ENCODE measurements around the gene NOS1AP.
"Not testable (repeated sequence)": the region's sequence is repeated elsewhere in the genome, so short reads cannot be mapped to it uniquely, and the experiment has no call there.

DNA sequence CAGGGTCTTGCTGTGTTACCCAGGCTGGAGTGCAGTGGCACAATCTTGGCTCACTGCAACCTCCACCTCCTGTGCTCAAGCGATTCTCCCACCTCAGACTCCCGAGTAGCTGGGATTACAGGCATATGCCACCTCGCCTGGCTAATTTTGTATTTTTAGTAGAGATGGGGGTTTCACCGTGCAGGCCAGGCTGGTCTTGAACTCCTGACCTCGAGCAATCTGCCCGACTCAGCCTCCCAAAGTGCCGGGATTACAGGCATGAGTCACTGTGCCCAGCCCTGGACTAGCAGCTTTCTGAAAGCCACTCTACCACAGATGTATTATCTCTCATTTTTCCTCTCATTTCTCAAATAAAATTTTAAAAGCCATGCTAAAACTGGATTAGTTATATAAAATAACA lies 349.1 kb downstream of the NOS1AP start:
- not testable (repeated sequence) for TF ChIP-seq EZH2 (IDR thresholded peaks at IDR 0.05; ENCODE audit: borderline replicate concordance, low read length)
- TF ChIP-seq, protein P1, sequence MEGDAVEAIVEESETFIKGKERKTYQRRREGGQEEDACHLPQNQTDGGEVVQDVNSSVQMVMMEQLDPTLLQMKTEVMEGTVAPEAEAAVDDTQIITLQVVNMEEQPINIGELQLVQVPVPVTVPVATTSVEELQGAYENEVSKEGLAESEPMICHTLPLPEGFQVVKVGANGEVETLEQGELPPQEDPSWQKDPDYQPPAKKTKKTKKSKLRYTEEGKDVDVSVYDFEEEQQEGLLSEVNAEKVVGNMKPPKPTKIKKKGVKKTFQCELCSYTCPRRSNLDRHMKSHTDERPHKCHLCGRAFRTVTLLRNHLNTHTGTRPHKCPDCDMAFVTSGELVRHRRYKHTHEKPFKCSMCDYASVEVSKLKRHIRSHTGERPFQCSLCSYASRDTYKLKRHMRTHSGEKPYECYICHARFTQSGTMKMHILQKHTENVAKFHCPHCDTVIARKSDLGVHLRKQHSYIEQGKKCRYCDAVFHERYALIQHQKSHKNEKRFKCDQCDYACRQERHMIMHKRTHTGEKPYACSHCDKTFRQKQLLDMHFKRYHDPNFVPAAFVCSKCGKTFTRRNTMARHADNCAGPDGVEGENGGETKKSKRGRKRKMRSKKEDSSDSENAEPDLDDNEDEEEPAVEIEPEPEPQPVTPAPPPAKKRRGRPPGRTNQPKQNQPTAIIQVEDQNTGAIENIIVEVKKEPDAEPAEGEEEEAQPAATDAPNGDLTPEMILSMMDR (conservative IDR thresholded peaks at IDR 0.05 in 1 of 2, IDR thresholded peaks at IDR 0.05 in 1 of 2; ENCODE audit: extremely low read depth in 1 of 2, insufficient read depth in 1 of 2, low read depth in 1 of 2, low read length in 2 of 2), result not testable (repeated sequence)
